ACC112 (cell line): ENCODE data around the gene GATAD2B.

ENCODE experiments used
- H2AFZ ChIP-seq: fragments of 200-600 bp; sonication (generic); one replicate; pipeline ENCODE4 v1.6.0; 2017; ENCODE audit warnings: antibody characterized with exemption, low read length; ENCODE audit not compliant: unreplicated experiment
- H3K27ac ChIP-seq: fragments of 200-600 bp; sonication (generic); 2 replicates; pipeline ENCODE4 v1.5.1; 2014; ENCODE audit warnings: low read depth, mild to moderate bottlenecking, antibody characterized with exemption, low read length, moderate library complexity
- H3K27me3 ChIP-seq: fragments of 200-600 bp; sonication (generic); 2 replicates; pipeline ENCODE4 v1.6.1; 2014; ENCODE audit warnings: mild to moderate bottlenecking, antibody characterized with exemption, low read length, moderate library complexity, mixed read lengths; ENCODE audit not compliant: insufficient read depth
- H3K36me3 ChIP-seq: fragments of 200-600 bp; sonication (generic); 2 replicates; pipeline ENCODE4 v1.6.1; 2016; ENCODE audit warnings: mild to moderate bottlenecking, antibody characterized with exemption, low read length, moderate library complexity, mixed read lengths; ENCODE audit not compliant: insufficient read depth
- H3K4me1 ChIP-seq: fragments of 200-600 bp; sonication (generic); one replicate; pipeline ENCODE4 v1.6.1; 2016; ENCODE audit warnings: low read length, mixed read lengths; ENCODE audit not compliant: insufficient read depth, unreplicated experiment, control insufficient read depth
- H3K4me3 ChIP-seq: fragments of 200-600 bp; sonication (generic); 2 replicates; pipeline ENCODE4 v1.5.1; 2014; ENCODE audit warnings: mild to moderate bottlenecking, low read depth, low read length
- H3K79me2 ChIP-seq: fragments of 200-600 bp; sonication (generic); one replicate; pipeline ENCODE4 v1.6.0; 2016; ENCODE audit warnings: low read length; ENCODE audit not compliant: control insufficient read depth, unreplicated experiment, insufficient read depth

Gene GATAD2B

DNA sequence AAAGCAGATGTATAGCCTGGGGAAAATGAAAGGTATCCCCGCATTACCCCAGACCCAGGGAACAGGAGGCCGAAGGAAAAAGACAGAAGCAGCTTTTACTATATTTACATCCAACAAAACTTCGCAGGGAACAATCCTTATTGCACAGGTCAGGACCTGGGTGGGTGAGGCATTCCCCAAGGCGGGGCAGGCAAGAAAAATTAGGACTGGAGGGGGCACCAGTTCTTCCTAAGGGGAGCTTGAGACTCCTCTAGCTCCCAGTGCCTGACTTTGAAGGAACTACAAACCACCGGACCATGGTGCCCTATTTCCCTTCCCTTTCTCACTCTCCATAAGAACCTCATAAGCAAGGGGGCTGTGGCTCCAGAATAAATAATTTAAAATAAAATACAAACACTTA, 6.7 kb upstream of the GATAD2B start:
- no peak overlapping the region for H3K4me3 ChIP-seq
- H3K27ac ChIP-seq, result 0 out of 2 replicates have a peak overlapping the region, but pooled peaks have one; percentile 8
- H3K27me3 ChIP-seq, result no peaks in the 10 kb centered on the region
- no peak overlapping the region for H2AFZ ChIP-seq
- no peaks in the 10 kb centered on the region for H3K79me2 ChIP-seq
- H3K36me3 ChIP-seq, result no peaks in the 10 kb centered on the region
- H3K4me1 ChIP-seq, result peaks cover 12% of the 10 kb centered on the region

- Histone ChIP-seq H3K79me2 (no peaks in the 10 kb centered on the region), H2AFZ (no peak overlapping the region), H3K36me3 (no peaks in the 10 kb centered on the region), H3K4me1 (peaks cover 12% of the 10 kb centered on the region), H3K4me3 (no peak overlapping the region), H3K27me3 (no peaks in the 10 kb centered on the region), H3K27ac (peak overlapping the region; percentile 32)
These were observed 6.1 kb upstream of the GATAD2B start for GRCh38 chr1:153928791-153929341.

DNA sequence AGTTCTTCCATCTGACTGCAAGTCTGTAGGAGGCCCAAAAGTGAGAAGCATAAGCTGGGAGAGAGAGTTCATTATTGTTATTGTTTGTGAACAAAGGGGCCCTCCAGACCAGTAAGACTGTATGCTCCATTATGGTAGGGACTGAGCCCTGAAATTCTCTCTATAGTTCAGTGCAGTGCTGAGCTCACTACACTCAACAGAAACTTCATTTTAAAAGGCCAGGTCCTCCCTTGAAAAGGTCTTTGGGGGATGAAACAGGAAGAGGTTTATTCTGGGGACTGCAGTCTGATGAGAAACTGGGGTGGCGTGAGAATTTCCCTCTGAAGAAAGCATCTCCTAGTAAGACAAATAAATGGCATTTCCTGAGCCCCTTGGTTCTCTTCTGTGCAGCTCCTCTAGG, 5.5 kb upstream of the GATAD2B start:
- Histone ChIP-seq H3K27me3 (no peaks in the 10 kb centered on the region), H2AFZ (no peak overlapping the region), H3K27ac (peak overlapping the region; percentile 32), H3K4me3 (no peak overlapping the region), H3K79me2 (no peaks in the 10 kb centered on the region), H3K4me1 (peaks cover 12% of the 10 kb centered on the region), H3K36me3 (no peaks in the 10 kb centered on the region)

GRCh38 chr1:153926405-153926804, 3.6 kb upstream of the GATAD2B start:
- Histone ChIP-seq H3K4me3 (no peak overlapping the region), H3K36me3 (no peaks in the 10 kb centered on the region), H3K4me1 (peaks cover 14% of the 10 kb centered on the region), H2AFZ (no peak overlapping the region), H3K27ac (no peak overlapping the region), H3K79me2 (peaks cover 9% of the 10 kb centered on the region), H3K27me3 (no peaks in the 10 kb centered on the region)

- H3K27ac ChIP-seq, result peak overlapping the region; percentile 59
- no peaks in the 10 kb centered on the region for H3K27me3 ChIP-seq
- H3K4me1 ChIP-seq, result peaks cover 23% of the 10 kb centered on the region
- peak overlapping the region; percentile 97 for H3K4me3 ChIP-seq
- no peaks in the 10 kb centered on the region for H3K36me3 ChIP-seq
- peak overlapping the region; percentile 21 for H2AFZ ChIP-seq
- peaks cover 47% of the 10 kb centered on the region for H3K79me2 ChIP-seq
These were observed 448 bp downstream of the GATAD2B start for GRCh38 chr1:153922076-153922971.

- H3K4me1 ChIP-seq, result peaks cover 23% of the 10 kb centered on the region
- H3K79me2 ChIP-seq, result peaks cover 53% of the 10 kb centered on the region
- H3K27ac ChIP-seq, result peak overlapping the region; percentile 38
- H3K36me3 ChIP-seq, result no peaks in the 10 kb centered on the region
- no peaks in the 10 kb centered on the region for H3K27me3 ChIP-seq
- no peak overlapping the region for H2AFZ ChIP-seq
- H3K4me3 ChIP-seq, result peak overlapping the region; percentile 97
These were observed 1.0 kb downstream of the GATAD2B start for GRCh38 chr1:153921803-153922075.

GRCh38 chr1:153921080-153921802, 1.5 kb downstream of the GATAD2B start:
- Histone ChIP-seq H3K4me1 (peaks cover 23% of the 10 kb centered on the region), H3K27me3 (no peaks in the 10 kb centered on the region), H3K27ac (no peak overlapping the region), H2AFZ (no peak overlapping the region), H3K4me3 (peak overlapping the region; percentile 97), H3K79me2 (peaks cover 58% of the 10 kb centered on the region), H3K36me3 (no peaks in the 10 kb centered on the region)

DNA sequence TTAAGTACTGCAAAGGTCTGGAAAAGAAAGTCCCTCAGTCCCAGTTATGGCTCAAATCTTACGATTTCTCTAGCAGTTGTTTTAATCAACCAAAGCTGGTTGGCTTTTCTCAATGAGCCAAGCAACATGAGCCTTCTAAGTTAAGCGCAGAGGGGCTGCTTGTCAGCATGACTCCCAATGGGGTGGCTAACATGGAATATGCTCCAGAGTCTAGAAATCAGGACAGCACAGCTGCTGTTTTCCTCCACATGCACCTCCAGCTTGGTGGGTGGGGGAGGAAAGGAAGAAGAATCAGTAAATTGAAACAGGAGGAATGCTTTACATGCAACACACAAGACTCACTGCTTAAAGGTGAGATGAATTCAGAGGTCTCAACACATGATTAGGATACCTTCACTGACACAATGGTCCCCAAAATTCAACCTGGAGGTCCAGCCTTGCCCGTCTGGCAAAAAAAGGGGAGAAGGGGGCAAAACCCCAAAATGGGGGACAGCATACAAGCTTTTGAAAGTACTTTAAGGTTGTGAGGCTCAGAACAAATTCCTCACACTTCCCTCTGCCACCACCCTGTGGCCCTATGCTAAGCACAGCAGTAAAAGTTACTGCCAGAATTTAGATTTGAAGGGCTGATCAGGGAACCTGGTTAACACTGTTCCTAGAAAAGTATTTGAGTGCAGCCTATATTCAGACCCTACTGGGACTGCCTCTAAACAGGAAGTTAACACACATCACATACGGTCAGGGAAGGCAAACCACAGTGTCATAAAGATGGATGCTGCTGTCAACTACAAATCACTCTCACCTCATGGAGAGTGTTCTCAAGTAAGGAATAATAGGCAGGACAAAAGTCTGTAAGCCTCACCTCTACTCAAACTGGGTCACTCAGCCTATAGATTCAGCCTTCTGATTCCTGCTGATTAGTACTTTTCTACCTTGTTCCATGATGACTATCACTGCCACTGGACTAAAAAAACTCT, 2.6 kb downstream of the GATAD2B start:
- Histone ChIP-seq H3K27ac (no peak overlapping the region), H3K27me3 (no peaks in the 10 kb centered on the region)

GRCh38 chr1:153916297-153916696, 6.5 kb downstream of the GATAD2B start:
- Histone ChIP-seq H3K4me3 (no peak overlapping the region), H3K27me3 (no peaks in the 10 kb centered on the region), H2AFZ (no peak overlapping the region), H3K4me1 (peaks cover 24% of the 10 kb centered on the region), H3K36me3 (no peaks in the 10 kb centered on the region), H3K27ac (no peak overlapping the region), H3K79me2 (peaks cover 88% of the 10 kb centered on the region)

More for the DNA sequence above, 2.6 kb downstream of the GATAD2B start:
- Histone ChIP-seq H3K79me2 (peaks cover 67% of the 10 kb centered on the region), H3K4me1 (peaks cover 23% of the 10 kb centered on the region), H3K4me3 (peak overlapping the region; percentile 97), H3K36me3 (no peaks in the 10 kb centered on the region), H2AFZ (no peak overlapping the region)

DNA sequence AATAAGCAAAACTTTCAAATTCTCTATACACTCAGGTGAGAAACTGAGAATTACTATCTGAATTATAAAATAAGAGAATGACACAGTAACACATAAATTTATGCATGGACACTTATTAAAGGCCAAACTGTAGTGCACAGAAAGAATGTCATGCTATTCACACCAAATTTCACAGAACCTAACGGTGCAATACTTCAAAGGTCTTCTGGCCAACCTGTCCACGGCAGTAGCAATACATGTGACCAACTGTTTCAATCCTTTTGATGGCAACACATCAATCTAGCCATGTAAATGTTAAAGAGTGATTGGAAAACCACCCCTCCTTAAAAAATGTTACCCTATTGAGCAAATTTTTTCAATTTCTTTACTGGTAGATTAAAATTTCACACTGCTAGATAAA, 10.4 kb downstream of the GATAD2B start:
- Histone ChIP-seq H3K27ac (no peak overlapping the region), H2AFZ (no peak overlapping the region), H3K4me1 (peaks cover 3% of the 10 kb centered on the region), H3K36me3 (no peaks in the 10 kb centered on the region), H3K27me3 (no peaks in the 10 kb centered on the region), H3K4me3 (no peak overlapping the region), H3K79me2 (peaks cover 77% of the 10 kb centered on the region)
